GM18867 (cell line): ENCODE measurements around the gene FSTL5.
"Not testable (repeated sequence)": the region's sequence is repeated elsewhere in the genome, so short reads cannot be mapped to it uniquely, and the experiment has no call there.

Experiments
- ATAC-seq: cut with Tn5 transposase; IDR thresholded peaks from one replicate; pipeline ENCODE4 v1.9.1; 2021; ENCODE audit warnings: mild to moderate bottlenecking, moderate library complexity; ENCODE audit not compliant: unreplicated experiment

Gene FSTL5

DNA sequence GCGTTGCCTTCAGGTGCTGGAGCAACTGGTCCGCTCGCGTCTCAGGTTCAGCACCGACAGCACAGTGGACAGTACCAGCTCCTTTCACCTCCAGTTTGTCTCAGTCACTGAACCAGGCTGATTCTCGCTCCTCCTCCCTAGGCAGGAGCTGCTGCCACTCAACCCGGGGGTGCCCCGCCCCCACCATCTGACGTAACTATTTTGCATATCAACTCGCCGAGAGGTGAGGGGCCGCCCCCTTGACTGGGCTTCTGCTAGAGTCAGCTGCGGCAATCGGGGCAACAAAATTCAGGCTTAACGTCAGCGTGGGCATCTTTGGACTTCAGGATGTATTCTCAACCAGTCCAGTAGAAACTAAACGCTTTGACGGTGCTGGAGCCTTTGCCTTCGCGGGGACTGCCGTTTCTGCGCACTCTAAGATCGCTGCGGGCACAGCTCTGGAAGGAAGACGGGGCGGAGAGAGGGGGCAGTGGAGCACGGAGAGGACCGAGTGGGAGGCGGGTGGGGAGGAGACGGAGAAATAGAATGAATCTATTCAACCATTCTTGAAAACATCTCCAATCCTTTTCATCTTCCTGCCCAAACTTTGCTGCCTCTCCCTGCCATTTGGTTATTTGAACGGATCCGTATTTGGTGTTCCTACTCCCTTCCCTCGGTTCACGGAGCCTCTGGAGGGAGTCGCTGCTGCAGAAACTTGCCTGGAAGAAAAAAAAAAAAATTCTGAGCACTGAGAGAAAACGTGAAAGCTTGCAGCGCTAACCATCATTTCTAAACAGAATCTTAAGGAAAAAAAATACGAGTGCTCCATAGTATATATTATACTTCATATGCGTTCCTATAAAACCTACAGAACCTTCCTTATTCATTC is at the start of gene FSTL5:
Gene FSTL5, minus strand, starts transcription at position 109 of the 868 bp plus-strand sequence. CDS start 52,604 bp downstream, outside the sequence.
- ATAC-seq, result peak; percentile 95

DNA sequence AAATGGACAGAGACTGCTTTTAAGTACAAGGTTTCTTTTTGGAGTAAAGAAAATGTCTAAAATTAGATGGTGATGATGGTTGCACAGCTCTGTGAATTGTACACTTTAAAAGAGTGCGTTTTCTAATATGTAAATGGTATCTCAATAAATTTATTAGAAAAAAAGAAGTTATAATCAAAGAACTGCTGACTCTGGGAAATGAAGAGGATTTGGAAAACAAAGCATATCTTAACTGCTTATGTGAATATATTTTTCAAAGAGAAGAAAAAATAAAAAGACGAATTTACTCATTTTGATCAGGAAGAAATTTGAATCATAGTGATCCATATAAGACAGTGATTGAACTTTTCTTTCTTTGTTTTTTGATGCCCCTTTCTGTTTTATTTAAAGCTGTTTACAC is 45.9 kb upstream of the FSTL5 start:
- ATAC-seq, result no peak

DNA sequence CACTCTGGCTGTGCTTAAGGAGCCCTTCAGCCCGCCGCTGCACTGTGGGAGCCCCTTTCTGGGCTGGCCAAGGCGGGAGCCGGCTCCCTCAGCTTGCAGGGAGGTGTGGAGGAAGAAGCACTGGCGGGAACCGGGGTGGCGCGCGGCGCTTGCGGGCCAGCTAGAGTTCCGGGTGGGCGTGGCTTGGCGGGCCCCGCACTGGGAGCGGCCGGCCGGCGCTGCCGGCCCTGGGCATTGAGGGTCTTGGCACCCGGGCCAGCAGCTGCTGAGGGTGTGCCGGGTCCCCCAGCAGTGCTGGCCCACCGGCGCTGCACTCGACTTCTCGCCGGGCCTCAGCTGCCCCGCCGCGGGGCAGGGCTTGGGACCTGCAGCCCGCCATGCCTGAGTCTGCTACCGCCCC is 39.7 kb upstream of the FSTL5 start:
- ATAC-seq, result not testable (repeated sequence)

DNA sequence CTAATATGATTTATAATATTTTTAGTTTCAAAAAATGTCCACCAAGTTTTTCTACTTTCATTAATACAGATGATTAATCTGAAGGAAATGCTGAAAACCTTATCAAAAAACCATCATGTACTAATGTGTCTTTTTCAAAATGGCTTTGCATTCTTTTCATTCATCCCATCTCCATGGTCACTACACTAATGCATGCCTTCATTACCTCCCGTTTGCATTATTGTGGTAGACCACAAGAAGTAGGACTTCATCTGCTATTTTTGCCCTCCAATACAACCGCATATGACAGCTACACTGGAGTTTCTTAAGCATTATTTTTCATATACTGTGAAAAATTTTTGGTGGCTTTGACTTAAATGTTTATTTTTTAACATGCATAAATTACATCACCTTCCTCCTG is 37.9 kb upstream of the FSTL5 start:
- ATAC-seq, result no peak

DNA sequence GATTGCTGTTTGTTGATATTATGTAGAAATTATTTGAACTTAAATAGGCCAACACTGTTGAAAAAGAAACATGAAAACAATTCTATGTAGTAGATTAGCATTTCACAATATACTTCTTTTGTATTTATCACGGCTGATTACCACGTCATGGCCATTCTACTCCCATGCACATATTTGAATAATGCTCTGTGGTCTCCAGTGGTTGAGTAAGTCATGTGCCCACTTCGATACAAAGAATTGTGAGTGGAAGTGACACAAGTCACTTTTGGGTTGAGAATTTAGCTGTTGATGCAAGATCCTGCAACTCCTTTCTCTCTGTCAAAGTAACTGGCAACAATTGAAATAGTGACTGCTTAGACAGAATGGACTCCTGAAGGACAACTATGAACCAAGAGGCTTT is 6.7 kb upstream of the FSTL5 start:
- ATAC-seq, result no peak

DNA sequence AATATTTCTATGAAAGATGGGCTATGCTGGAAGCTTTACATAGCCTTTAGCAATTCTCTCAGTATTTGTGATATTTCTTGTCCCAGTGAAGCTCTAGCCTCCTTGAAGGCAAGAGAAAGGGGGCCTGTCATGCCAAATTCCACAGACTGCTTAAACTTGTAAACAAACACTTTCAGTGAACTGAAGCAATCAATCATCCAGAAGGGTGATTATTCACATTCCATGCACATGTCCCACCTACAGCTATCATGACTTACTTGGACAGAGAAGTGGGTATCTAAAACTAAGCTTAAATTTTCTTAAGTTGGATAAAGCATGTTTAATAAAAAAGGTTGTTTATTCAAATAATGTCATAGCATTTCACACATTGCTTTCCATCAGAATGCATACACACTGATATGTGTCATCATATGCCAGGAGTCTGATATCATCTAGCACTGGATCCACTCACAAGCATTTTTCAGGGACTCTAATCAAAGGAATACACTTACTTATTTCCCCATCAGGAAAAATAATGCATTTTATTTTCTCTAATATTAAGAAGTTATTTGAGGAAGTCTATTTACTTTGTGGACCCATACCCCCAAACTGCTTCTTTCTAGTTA is 1.2 kb upstream of the FSTL5 start:
- no peak for ATAC-seq

DNA sequence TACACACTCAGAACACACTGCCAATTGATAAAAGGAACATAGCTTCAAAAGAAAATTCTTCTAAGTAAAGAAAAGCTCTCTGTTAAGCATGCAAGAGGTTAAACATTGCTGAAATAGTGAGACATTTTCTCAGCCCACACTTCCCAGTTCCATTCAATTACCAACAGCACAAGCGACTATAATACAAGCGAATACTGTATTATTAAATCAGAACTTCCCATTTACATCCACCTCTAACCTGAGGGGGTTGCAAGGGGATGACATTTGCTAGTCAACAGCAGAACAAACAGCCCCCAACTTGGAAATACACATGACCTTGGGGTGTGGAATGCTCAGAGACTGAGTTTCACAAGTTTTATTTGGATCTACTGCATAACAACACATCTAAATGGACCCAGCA is 1.1 kb downstream of the FSTL5 start:
- ATAC-seq, result no peak

DNA sequence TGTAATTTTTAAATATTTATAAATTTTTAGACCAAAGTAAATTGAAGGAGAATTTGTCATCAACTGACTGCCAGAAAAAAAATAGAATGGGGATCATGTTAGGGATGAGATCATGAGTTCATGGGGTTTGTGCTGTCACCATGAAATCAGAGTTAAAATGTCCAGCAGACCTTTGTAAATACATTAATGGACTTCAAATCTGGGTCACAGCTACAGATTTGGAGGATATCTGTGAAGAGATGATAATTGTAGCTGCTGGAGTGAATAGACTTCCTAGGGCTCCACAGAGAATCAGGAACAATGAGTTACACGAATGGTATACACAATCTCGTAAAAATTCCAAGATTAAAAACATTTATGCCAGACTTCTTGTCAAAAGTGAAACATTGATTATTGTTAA is 6.6 kb downstream of the FSTL5 start:
- ATAC-seq, result no peak

DNA sequence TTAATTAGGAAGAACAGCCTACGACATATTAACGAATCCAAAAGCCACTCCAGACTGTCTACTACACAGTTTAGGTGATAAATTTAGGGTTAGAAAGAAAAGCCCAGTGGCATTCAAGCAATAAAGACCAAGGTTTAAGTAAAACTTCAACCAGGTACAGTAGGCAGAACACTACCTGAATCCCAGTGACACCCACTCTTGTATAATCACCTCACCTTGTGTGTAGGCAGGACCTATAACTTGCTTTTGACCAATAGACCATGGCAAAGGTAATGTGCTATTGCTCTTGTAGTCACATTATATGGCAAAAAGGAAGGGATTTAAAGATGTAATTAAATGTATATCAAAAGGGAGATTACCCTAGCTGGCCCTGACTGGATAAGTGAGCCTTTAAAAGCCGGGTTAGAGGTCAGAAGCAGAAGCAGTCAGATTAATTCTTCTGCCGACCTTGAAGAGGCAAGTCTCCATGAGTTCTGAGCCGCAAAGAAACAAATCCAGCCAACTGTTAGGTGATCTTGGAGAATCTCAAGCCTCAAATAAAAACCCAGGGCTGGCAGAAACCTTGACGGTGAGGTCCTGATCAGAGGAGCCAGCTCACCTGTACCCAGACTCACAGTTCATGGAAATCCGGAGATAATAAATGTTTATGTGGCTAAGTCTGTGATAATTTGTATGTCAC is 8.8 kb downstream of the FSTL5 start:
- ATAC-seq, result no peak

DNA sequence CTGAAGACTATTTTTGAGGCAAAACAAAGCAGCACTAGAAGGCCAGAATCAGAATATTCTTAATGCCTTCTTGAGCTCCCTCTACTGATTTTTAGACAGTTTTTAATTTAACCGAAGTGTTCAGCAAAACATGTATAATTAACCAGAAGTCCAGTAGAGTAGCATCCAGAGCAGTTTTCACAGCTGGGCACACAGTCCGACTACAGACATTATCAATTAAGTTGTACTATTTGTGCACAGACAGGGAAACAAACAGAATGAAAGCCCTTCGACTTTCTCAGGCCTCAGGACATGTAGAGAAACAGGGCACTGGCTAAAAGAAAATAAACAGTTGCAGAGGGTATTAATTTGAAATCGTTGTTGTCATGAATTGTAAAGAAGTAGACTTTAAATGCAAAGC is 11.9 kb downstream of the FSTL5 start:
- no peak for ATAC-seq

DNA sequence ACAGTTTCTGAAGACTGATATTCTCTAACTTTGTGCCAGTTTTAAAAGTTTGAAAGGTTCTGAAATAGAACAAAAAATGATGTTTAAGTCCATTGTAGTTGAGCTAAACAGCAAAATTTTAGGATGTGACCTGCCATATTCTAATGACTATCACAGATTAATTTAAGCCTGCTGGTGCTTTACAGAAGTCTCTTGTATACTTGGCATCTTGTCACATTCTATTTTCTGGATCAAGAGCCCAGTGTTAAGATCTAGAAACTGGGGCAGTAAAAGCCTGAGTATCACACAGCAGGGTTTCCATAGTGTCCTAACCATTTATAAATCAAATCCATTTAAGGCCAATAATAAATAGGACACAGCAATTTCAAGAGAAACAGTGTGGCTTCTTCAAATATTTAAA is 12.4 kb downstream of the FSTL5 start:
- ATAC-seq, result no peak

DNA sequence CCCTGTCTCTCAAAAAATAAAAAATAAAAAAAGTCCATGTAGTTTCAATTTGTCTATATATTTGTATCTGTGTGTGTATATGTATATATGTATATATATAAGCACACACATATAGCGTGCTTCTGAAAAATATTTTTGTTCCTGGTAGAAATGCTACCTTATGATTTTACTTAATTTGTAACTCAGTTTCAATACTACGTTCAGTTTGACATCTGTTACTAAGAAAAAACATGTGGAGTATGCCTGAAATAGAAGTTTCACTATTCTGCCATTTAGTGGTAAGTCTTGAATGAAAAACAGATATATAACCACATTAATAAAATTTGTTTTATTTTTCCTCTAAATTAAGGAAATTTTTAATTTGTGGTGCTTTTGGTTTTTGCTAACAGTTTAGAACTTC is 14.2 kb downstream of the FSTL5 start:
- ATAC-seq, result no peak

DNA sequence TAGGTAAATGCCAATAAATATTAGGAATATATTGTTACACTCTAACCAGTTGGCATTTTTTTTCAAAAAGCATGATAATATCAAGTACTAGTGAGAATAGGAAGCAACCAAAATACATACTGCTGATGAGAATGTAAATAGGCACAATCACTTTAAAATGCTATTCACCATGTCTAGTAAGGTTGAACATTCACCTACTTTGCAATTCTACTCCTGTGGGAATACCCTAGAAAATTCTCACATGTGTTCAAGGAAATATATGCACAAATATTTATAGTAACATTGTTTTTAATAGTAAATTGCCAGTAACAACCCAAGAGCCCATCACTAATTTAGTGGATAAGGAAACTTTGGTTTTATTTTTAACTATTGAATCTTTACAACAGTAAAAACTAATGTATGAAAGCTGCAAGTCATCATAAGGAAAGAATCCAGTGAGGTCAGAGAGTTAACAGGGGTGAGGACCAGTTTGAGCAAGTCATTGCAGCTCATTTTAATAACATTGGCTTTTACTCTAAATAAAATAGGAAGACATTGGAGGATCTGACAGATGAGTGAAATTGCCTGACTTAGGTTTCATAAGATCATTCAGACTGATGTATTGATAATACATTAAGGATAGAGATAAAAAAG is 23.6 kb downstream of the FSTL5 start:
- ATAC-seq, result no peak

DNA sequence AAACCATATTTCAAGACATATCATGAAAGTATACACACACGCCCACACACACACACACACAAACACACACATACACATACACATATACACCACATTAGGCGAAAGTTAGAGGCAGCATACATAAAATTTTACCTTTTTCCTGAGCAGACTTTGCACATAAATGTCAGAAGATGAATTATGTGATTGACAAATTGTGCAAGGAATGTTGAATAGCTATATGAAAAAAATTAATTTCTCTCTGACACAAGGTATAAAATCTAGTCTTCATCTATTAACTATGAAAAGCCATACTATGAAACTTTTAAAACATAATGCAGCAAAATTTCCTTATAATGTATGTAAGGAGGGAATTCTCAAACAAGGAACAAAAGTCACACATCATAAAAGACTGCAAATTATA is 24.4 kb downstream of the FSTL5 start:
- ATAC-seq, result no peak

DNA sequence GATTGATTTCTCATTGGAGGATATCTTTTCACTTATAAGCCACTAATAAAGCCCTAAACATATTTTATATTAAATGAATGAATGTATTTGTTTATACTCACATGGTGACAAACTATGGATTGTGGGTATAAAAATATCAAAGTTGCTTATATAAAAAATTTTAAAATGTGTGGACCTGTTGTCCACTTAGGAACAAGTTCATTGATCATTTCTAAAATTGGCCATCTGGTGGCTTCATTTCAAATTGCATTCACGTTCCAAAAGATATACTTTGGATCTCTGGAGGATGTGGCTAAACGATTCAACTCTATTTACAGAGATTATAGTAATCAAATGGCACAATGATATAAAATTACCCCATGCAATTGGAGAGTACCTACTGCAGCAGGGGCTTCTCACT is 32.5 kb downstream of the FSTL5 start:
- ATAC-seq, result no peak

DNA sequence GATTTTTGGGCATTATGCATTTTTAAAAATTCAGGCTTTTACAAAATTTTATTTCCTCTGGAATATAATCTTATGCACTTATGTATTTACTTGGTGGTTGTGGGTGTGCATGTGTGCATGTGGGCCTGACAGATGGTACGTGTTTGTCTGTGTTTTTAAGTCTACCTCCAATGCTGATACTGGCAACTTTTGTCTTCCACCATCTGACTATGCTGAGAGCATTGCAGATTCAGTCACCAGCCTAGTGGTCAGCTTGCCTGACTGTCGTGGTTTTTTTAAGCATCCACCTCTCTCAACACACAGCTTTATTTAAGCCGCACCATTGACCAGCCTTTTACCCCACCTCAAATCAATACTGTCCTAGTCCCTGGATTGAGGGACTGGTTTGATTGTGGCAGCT is 37.1 kb downstream of the FSTL5 start:
- no peak for ATAC-seq

DNA sequence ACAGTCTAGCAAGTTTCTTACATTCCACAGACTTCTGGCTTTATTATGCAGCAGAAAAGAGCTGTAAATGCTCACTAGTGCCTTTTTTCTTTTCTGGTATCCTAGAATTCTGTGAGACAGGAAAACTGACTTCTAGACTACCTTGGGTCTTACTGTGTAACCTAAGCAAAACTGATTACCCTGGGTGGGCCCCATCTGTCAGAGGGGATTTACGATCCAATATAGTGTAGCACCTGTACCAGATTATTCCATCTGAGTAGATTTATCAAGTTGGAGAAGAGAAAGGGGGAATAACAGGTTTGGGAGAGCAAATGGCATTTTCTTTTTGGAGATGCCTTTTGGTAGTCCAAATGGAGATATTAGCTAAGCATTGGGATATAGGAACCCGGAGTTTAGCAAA is 46.7 kb downstream of the FSTL5 start:
- no peak for ATAC-seq

DNA sequence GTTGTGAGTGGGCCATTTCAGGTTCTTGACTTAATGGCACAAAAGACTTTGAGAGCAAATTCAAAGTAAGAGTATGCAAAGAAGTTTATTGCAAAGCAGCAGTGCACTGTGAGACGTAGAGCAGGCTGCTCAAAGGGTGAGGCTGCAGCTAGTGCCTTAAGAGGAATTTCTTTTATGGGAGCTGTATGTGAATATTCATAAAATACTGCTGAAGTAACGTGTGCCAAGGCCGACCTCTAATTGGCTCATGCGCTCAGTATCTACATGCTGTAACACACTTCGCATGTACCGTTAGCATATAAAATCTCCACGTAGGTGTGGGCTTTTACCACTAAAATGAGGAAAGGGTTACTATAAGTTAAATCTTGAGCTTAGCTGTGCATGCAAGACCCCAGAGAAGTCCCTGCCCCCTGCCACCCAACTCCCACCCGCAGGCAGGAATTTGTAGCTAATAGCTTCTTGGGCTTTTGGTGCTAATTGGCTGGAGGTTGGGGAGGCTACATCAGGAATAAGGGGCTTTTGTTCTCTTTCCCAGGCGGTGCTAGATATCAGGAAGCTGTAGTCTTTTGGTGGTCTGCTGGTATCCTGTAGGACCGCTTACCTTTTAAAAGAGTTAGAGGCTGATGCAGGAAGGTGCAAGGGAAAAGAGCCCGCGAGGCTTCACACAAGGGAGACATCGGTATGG is 47.6 kb downstream of the FSTL5 start:
- ATAC-seq, result no peak

DNA sequence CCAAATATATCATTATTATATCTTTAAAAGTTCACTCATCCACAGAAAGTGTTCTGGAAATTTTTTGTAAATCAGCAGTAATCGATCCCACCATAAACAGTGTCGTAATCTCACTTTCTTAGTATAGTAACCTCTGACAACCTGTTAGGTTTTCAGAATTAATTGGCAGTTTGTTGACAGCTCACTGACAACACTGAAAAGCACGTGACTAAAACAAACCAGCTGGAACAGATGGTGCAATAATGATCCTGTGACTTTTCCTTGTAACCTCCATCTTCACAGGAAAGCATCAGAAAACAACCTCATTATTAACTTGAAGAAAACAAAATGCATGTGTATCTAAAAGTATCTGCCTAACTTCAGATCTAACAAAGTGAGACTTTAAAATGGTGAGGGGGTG is 48.5 kb downstream of the FSTL5 start:
- ATAC-seq, result no peak

DNA sequence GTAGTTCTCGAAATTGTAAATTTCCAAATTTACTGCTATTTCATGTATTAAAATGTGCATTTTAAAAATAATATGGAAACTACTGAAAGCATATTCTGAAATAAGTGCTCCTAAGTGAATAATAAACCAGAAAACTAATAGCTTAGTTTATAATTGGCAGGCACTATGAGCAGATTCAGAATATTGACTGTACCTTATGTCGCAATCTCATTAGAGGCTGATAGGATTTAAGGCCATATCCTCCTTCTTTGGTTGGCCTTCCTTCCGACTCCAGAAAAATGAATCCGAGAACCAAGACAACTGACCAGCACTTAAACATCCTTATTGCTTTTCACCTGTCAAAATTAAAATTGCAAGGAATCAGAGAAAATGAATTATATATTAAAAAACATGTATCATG is 52.7 kb downstream of the FSTL5 start:
- no peak for ATAC-seq
